NOMO-1 (cell line): ENCODE results near the gene ASCC2.
"Not testable (repeated sequence)": the region's sequence is repeated elsewhere in the genome, so short reads cannot be mapped to it uniquely, and the experiment has no call there.

Source experiments
- DNase-seq, 2 experiments: peaks; one replicate each; lab custom pipeline; 2025; ENCODE audit not compliant: unreplicated experiment in 2 of 2; lab: John Stamatoyannopoulos, UW

Gene ASCC2, protein sequence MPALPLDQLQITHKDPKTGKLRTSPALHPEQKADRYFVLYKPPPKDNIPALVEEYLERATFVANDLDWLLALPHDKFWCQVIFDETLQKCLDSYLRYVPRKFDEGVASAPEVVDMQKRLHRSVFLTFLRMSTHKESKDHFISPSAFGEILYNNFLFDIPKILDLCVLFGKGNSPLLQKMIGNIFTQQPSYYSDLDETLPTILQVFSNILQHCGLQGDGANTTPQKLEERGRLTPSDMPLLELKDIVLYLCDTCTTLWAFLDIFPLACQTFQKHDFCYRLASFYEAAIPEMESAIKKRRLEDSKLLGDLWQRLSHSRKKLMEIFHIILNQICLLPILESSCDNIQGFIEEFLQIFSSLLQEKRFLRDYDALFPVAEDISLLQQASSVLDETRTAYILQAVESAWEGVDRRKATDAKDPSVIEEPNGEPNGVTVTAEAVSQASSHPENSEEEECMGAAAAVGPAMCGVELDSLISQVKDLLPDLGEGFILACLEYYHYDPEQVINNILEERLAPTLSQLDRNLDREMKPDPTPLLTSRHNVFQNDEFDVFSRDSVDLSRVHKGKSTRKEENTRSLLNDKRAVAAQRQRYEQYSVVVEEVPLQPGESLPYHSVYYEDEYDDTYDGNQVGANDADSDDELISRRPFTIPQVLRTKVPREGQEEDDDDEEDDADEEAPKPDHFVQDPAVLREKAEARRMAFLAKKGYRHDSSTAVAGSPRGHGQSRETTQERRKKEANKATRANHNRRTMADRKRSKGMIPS

DNA sequence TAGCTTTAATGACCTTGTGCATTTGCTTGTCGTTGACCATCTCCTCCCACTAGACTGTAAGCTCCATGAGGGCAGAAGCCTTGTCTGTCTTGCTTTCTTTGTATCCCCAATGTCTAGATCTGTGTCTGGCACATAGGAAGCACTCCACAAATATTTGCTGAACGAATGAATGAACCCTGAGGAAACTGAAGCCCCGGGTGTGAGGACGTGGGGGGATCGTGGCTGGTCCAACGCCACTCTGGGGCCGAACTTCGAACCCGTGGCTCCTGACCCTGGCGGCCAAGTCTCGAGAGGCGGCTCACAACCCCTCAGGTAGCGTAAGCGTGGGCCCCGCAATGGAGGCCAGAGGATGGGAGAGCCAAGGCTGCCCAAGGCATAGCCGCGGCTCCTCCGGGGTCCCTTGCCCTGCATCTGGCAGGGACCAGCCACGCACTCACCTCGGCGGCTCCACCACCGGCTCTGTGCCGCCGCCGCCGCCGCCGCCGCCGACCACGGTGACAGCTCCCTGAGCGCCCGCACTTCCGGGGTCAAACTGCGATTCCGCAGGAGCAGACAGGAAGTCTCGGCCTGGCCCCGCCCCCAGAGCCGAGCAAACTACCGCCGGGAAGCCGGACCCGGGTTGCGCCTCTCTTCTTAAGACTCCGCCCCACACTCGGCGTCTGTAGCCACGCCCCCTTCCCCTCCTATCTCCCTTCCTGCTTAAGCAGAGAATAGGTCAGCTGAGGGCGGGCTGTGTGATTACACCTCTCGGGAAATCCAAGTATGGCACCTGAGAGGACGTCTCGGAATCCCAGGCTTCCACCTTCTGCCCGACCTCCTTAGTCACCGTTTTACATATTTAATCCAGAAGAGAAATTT lies at the start of gene ASCC2:
Gene ASCC2, minus strand, starts transcription at position 534 of the 858 bp plus-strand sequence. CDS start 5,949 bp downstream, outside the sequence.
- DNase-seq: peak; percentile 96

DNA sequence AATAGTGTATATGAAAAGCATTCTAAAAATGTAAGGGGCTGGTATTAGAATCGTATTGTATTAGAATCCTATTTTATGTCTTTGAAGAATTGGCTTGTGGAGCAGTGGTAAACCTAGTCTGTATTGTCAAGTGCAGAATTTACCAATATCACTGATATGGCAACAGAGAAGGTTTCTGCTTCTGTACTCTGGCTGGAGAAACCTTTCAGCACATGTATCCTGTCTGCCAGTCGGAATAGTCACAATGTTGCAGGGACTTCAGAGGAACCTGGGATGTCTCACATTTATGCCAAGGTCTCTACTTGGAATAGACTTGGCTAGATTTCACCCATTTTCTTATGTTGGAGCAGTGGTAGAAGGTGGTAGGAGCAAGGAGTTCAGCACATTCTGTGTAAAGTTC lies 49.3 kb upstream of the ASCC2 start:
- no peak for DNase-seq

DNA sequence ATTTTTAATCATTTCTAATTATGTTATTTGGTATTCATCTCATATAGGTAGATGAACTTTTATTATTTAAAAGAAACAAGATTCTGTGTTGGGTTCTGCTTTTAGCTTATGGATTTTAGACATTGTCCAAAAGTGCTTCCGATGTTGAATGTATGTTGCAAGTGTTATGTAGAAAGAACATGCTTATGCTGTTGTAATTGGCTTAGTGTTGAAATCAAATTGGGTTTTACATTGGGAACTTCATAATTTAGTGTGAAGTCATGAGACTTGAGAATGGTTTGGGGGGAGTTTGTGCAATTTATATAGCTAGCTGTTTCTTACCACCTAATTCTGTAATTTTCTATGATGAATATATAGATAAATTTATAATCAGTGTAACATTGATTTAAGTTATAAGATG lies 48.5 kb upstream of the ASCC2 start:
- DNase-seq: peak; percentile 71 to 92

DNA sequence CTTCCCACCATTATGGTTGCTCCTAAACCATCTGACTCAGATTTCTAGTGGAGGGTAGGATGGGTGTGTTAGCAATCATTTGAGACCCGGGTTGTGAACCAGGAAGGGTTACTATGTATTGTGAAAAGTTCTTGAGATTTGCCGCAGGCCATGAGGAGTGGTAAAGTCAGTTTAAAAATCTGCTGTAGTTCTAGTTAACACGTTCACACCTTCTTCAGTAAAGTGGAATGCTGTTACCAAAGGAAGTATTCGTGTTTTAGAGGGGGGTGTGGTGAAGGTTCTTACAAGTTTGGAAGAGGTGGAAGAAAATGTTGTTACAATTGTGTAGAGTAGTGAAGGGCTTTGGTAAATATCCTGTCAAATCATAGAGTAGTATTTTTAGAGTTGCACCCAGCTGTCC lies 47.5 kb upstream of the ASCC2 start:
- DNase-seq: no peak

DNA sequence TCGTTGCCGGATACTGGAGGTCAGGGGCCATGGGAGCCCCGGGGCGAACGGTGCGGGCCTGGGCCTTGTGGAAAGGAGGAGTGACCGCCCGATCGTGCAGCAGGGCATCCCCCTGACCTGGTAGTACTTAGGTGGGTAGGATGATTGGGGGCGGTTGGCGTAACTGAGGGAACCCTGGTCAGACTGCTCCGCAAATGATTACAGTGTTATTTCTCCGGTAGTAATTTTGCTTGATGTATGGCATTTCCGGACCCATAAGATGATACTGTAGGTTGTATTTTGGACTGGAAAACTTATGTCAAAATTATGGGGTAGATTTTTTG lies 45.7 kb upstream of the ASCC2 start:
- peak in 1 of 2 experiments; percentile 14 for DNase-seq

DNA sequence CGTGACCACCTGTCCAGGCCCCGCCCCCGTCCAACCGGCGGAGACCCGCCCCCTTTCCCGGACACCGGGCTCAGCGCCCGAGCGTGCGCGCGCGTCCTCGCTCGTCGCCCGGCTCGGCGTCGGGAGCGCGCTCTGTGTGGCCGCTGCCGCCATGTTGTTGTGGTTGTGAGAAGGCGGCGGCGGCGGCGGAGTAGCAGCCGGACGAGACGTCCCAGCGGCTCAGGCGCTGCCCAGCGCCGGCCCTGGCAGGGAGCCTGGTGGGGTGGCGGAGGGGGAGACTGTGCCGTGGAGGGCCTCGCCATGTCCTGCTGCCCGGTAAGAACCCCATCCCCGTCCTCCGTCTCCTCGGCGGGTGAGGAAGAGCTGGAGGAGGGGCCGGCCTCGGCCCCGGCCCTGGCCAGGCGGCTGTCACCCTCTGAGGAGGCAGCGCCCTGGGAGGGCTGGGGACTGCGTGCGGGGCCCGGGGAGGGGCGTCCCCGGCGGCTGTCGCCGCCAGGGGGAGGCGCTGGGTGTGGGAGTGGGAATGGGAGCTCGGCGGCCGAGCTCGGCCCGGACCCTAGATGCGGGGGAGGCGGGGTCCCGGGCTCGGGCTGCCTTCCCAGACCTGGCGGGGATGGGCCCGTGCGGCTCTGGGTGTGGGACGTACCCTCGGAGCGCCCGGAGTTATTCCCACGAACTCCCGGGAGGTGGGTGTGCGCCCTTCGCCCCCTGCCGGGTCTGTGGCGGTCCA lies 45.1 kb upstream of the ASCC2 start, which contains the start of gene MTMR3:
Gene MTMR3, plus strand, starts transcription at position 130 of the 730 bp plus-strand sequence. CDS start 87,886 bp downstream, outside the sequence.
- DNase-seq: peak; percentile 78 to 88

DNA sequence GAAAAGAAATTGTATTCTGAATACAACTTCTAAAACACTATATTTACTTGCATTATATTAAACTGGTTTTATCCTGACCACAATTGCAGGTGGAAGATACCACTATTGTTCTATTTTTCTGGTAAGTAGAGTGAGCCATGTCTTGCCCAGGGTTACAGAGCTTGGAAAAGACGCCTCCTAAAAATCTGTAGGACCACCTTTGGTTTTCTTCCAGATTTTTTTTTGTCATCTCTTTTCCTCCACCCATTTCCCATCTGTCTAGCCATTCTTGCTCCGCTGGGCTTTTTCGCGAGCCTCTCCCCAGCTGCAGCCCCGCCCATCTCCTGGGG lies 44.6 kb upstream of the ASCC2 start:
- no peak for DNase-seq

DNA sequence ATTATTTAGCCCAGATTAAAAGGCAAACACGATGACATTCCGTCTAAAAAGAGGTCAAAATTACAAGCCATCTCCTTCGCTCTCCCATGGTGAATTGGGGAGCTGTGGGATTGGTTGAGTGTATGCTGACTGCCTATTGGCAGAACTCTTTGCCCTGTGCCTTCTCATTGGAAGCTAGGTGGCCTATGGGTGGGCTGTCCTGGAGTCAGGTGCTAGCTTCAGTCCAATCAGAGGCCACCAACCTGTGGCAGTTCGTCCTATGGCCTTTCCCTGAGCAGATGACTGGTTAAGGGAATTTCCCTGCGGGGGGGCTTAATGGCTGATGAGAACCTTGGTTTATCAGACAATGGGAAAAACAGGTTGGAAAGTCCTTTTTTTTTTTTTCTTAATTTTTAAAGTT lies 41.7 kb upstream of the ASCC2 start:
- no peak for DNase-seq

DNA sequence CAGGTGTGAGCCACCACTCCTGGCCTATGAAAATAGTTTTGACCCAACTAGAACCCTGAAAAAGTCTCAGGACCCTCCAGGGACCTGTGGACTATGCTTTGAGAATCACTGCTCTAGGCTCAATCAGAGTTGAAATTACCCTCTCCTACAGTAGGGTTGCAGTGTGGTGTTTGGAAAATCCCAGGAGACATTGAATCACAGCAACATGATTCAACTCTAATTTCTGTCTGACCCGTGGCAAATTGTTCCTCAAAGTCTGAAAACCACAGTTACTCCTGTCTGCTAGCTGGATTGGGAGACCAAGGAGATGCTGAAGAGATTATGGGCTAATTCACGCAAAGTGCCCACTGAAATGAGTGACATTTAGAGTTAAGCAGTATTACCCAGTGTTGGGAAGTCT lies 39.5 kb upstream of the ASCC2 start:
- no peak for DNase-seq

DNA sequence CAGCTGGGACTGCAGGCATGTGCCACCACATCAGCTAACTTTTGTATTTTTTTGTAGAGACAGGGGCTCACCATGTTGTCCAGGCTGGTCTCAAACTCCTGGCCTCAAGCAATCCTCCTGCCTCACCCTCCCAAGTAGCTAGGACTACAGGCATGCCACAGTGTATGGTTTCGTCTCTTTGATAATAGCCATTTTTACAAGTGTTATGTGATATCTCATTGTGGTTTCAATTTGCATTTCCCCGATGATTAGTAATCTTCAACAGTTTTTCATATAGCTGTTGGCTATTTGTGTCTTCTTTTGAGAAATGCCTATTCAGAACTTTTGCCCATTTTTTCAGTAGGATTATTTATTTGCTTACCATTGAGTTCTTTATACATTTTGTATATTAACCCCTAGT lies 35.9 kb upstream of the ASCC2 start:
- no peak for DNase-seq

DNA sequence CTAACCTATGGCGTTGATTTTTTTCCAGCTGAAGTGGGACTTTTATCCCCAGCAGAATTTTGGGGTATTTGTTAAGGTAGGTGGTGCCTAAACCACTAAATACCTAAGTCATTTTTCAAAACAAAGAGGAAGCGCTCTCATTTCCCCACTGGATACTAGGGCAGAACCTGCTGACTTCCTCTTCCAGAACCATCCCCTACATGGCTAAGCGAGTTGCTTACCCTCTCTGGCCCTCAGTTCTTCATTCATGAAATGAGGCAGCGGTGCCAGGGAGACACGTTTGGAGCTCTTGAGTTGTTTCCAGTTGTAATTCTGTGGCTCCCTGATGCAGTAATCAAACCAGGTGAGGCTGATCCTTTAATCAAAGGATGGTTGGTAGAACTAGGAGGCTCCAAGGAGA lies 34.9 kb upstream of the ASCC2 start:
- peak; percentile 73 to 83 for DNase-seq

DNA sequence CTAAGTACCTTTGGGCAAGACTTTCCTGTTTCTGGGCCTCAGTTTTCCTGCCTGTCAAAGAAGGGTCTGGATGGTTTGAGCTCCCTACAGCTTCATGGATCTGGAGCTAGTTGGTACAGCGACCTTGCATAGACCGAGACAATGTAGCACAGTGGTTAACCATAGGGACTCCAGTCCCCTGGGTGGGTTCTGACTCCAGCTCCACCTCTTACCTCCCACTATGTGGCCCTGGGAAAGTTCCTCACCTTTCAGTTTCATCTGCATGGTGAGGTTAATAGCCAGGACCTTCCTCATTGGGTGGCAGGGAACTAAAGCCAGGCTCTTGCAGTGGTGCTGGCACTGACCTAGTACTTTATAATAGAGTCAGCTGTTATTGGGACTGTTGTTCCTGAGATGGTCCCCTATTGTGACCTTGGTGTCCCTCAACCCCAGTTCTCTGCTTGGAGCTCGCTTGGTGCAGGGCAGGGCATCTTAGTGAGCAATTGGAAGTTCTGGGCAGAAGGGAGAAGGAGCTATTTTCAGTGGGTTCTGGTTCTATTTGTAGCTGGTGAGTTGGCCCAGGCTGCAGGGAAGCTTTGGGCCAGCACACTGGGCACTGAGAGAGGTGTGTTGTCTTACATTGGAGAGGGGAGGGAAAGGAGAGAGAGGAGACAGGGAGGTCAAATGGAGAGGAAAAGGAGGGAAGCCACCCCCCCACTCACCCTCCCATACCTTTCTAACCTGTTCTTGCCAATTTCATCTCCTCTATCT lies 34.2 kb upstream of the ASCC2 start:
- no peak for DNase-seq

DNA sequence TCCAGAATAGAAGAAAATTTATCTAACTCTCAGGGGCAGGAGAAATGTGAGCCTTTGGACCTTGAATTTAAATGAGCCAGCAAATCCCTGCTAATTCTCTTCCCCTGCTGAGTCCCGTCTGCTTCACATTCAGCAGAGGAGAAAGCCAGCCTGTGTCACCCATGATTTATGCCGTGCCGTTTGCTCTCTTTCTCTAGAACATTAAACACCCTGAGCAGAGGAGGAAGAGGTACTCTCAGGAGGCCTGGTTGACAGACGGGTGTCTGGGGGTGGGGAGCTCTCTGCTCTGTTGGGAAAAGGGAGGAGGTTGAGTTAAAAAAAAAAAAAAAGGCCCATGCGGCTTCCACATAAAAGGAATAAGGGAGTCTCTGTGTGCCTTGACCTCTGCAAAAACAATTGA lies 33.6 kb upstream of the ASCC2 start:
- peak; percentile 24 to 48 for DNase-seq

DNA sequence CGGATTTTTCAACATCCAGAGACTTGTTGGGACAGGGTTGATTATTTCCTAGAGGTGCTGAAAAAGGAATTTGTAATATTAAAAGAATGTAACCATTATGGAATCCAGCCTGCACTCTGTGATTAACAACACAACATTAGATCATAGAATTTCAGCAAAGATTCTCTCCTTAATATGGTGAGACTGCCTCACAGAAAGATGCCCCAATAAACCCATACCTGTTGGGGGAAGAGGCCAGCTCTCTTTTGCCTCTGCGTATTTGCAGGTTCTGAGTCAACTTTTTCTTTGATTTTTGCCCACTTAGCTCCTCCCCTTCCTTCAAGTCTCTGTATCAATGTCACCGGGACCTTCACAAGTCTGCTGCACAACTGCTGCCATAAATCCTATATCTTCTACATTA lies 32.5 kb upstream of the ASCC2 start:
- DNase-seq: no peak

DNA sequence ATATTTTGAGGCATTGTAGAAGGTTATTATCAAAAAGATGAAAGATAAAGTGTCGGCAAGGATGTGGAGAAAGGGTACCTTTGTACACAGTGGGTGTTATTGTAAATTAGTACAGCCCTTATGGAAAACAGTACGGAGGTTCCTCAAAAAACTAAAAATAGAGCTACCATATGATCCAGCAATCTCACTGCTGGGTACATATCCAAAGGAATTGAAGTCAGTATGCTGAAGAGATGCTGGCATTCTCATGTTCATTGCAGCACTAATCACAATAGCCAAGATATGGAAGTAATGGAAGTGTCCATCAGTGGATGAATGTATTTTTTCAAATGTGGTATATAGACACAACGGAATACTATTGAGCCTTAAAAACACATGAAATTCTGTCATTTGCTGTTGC lies 29.8 kb upstream of the ASCC2 start:
- no peak for DNase-seq

DNA sequence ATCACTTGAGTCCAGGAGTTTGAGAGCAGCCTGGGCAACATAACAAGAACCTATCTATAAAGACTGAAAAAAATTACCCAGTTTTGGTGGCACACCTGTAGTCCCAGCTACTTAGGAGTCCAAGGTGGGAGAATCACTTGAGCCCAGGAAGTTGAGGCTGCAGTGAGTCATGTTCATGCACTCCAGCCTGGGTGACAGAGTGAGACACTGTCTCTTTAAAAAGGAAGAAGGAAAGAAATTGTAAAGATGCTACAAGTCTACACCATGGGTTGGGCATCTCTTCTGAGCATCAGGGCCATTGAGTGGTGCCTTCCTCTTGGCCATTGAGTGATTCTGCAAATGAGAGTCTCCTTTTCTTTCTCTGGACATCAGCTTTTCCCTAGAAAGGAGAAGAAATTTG lies 29.2 kb upstream of the ASCC2 start:
- no peak for DNase-seq

DNA sequence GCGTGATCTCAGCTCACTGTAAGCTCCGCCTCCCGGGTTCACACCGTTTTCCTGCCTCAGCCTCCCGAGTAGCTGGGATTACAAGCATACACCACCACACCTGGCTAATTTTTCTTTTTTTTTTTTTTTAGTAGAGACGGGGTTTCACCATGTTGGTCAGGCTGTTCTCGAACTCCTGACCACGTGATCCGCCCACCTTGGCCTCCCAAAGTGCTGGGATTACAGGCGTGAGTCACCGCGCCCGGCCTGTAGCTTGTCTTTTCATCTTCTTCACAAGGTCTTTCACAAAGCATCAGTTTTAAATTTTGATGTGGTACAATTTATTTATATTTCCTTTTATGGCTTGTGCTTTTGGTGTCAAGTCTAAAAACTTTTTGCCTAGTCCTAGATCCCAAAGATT lies 27.5 kb upstream of the ASCC2 start:
- not testable (repeated sequence) for DNase-seq

DNA sequence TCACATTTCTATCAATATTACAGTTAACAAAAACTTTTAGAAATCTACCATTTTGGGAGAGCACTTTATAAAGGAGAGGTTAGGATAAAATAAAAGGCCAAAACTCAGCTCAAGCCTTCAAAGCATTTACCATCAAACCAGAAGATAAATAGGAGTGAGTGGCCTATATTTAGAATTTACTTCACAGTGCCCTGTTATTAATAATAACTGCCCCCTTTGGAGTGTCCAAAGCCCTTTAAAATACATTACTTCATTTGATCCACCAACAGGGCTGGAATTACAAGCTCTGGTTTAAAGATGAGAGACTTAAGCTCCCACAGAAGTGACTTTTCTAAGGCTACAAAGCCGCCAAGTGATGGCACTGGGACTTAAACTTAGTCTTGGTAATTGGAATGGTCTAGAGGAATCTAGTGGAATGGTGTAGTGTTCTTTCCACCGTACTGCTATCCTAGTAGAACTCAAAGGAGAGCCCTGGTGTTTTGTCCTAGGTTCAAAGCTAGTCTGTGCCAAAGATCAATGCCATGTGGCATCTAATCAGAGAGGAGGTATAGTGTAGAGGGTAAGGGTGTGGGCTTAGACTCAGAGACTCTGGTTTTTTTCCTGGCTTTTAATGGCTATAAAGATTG lies 23.7 kb upstream of the ASCC2 start:
- DNase-seq: no peak

DNA sequence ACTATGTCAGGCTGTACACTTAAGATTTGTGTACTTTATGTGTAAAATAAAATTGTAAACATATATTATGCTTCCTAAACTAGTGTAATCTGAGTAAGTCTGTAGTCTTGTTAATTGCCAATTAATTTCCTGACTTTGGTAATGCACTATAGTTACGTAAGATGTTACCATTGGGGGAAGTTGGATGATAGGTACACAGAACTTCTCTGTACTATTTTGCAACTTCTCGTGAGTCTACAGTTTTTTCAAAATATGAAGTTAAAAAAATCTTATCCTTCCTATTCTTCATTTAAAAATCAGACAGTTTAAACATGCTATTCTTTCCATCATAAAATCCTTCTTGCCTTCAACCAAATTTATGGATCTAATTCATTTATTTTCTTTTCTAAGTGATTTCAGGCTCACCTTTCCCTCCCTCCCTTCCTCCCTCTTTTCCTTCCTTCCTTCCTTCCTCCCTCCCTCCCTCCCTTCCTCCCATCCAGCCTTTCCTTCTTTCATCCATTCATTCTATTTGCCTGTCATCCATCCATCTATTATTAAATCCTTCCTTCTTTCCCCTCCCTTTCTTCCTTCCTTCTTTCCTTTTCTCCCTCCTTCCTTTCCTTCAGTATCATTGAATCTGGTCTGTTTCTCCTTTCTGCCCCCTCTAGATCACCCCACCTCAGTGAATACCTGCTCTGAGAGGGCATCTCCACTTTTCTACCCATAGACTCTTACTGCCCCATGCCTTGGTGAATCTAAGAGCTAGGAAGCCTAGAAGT lies 22.1 kb upstream of the ASCC2 start:
- DNase-seq: peak; percentile 26 to 92
